HL-60 (cell line): ENCODE data around the gene CCDC85C.

Source experiments
- CTCF ChIP-seq: IDR thresholded peaks from one replicate; pipeline ENCODE4 v1.5.1; 2011; ENCODE audit warnings: low read length, control low read depth, inconsistent platforms; ENCODE audit not compliant: insufficient read depth
- GABPA ChIP-seq: IDR thresholded peaks from 2 replicates; pipeline ENCODE4 v1.6.1; 2012; ENCODE audit warnings: low read depth
- POLR2AphosphoS5 ChIP-seq: IDR thresholded peaks from 2 replicates; pipeline ENCODE4 v1.6.1; 2012; ENCODE audit warnings: low read depth
- REST ChIP-seq: IDR thresholded peaks from 2 replicates; pipeline ENCODE4 v1.6.1; 2012; ENCODE audit warnings: low read depth; ENCODE audit not compliant: insufficient replicate concordance
- SPI1 ChIP-seq: IDR thresholded peaks from 2 replicates; pipeline ENCODE4 v1.6.1; 2012; ENCODE audit warnings: low read depth, mild to moderate bottlenecking, borderline replicate concordance

GRCh38 chr14:99522934-99523703 is 80.9 kb downstream of the CCDC85C start:
- no peak for TF ChIP-seq CTCF
- TF ChIP-seq REST, result no peak
- no peak for TF ChIP-seq POLR2AphosphoS5
- no peak for TF ChIP-seq GABPA
- TF ChIP-seq SPI1, result no peak
